GM23338 (cell line): ENCODE measurements around the gene LTBP4. TPM values are rescaled to one million over a fixed set of nuclear protein-coding genes. Genes with fewer than 3 reads are reported as not detected.

ENCODE experiments used
- ATAC-seq: fragments of 200-7000 bp; cut with Tn5 transposase; 3 replicates; pipeline ENCODE4 v1.9.1; 2020
- DNase-seq: peaks from one replicate; pipeline ENCODE4 v3.0.0-alpha.2; 2015; ENCODE audit warnings: low spot score
- H2AFZ ChIP-seq: fragments of 200-600 bp; sonication (generic); 2 replicates; pipeline ENCODE4 v1.8.0; 2016; ENCODE audit warnings: antibody characterized with exemption, mild to moderate bottlenecking, moderate library complexity
- H3F3A ChIP-seq: fragments of 200-600 bp; sonication (generic); replicated peaks from 2 replicates; pipeline ENCODE4 v1.8.0; 2017; ENCODE audit warnings: antibody characterized with exemption, mixed run types, low read depth
- H3K27ac ChIP-seq: fragments of 200-600 bp; sonication (generic); 2 replicates; pipeline ENCODE4 v1.6.1; 2016; ENCODE audit warnings: low read depth
- H3K27me3 ChIP-seq: fragments of 200-600 bp; sonication (generic); 2 replicates; pipeline ENCODE4 v1.8.0; 2016; ENCODE audit warnings: mild to moderate bottlenecking, mixed run types, moderate library complexity; ENCODE audit not compliant: insufficient read depth
- H3K36me3 ChIP-seq: fragments of 200-600 bp; sonication (generic); 2 replicates; pipeline ENCODE4 v1.8.0; 2016; ENCODE audit warnings: mild to moderate bottlenecking; ENCODE audit not compliant: insufficient read depth
- H3K4me1 ChIP-seq: fragments of 200-600 bp; sonication (generic); 2 replicates; pipeline ENCODE4 v1.8.0; 2016; ENCODE audit warnings: mild to moderate bottlenecking, moderate library complexity; ENCODE audit not compliant: insufficient read depth
- H3K4me2 ChIP-seq: fragments of 200-600 bp; sonication (generic); 2 replicates; pipeline ENCODE4 v1.7.1; 2017; ENCODE audit warnings: mixed run types
- H3K4me3 ChIP-seq: fragments of 200-600 bp; sonication (generic); 2 replicates; pipeline ENCODE4 v1.6.1; 2016; ENCODE audit warnings: mixed run types
- H3K79me2 ChIP-seq: fragments of 200-600 bp; sonication (generic); replicated peaks from 2 replicates; pipeline ENCODE4 v1.8.0; 2017; ENCODE audit warnings: mild to moderate bottlenecking; ENCODE audit not compliant: insufficient read depth
- H3K9me2 ChIP-seq: fragments of 200-600 bp; sonication (generic); 2 replicates; pipeline ENCODE4 v1.8.0; 2017; ENCODE audit not compliant: insufficient read depth
- H4K20me1 ChIP-seq: fragments of 200-600 bp; sonication (generic); replicated peaks from 2 replicates; pipeline ENCODE4 v1.8.0; 2017; ENCODE audit warnings: mild to moderate bottlenecking; ENCODE audit not compliant: insufficient read depth
- H3K27ac Mint-ChIP-seq: 2 replicates; pipeline ENCODE4 v1.8.0; 2020; ENCODE audit warnings: inconsistent platforms, mild to moderate bottlenecking, moderate library complexity, mixed read lengths
- H3K27me3 Mint-ChIP-seq: 3 replicates; pipeline ENCODE4 v1.8.0; 2022; ENCODE audit warnings: low read depth, mild to moderate bottlenecking, moderate library complexity, mixed read lengths, inconsistent platforms; ENCODE audit not compliant: insufficient read depth, poor library complexity
- H3K36me3 Mint-ChIP-seq: 3 replicates; pipeline ENCODE4 v1.8.0; 2021; ENCODE audit warnings: low read depth, mild to moderate bottlenecking, inconsistent platforms, moderate library complexity, mixed read lengths
- H3K4me1 Mint-ChIP-seq: 3 replicates; pipeline ENCODE4 v1.8.0; 2020; ENCODE audit warnings: mild to moderate bottlenecking, inconsistent platforms, mixed read lengths
- H3K4me3 Mint-ChIP-seq: 3 replicates; pipeline ENCODE4 v1.8.0; 2021; ENCODE audit warnings: moderate library complexity, mild to moderate bottlenecking, inconsistent platforms, mixed read lengths
- H3K9me3 Mint-ChIP-seq: 3 replicates; pipeline ENCODE4 v1.8.0; 2020; ENCODE audit warnings: moderate library complexity, mild to moderate bottlenecking, inconsistent platforms, mixed read lengths
- CREB1 ChIP-seq: fragments of 250-450 bp; sonication (Bioruptor Pico); IDR thresholded peaks from 2 replicates; pipeline ENCODE4 v1.5.0; 2020; ENCODE audit warnings: low read depth, mild to moderate bottlenecking, moderate library complexity
- CTCF ChIP-seq, 2 experiments: fragments of 200-600 bp in 1 of 2; sonication (generic) in 1 of 2; conservative IDR thresholded peaks; 2 replicates each; pipeline versions ENCODE4 v1.5.1 to v1.6.1; 2016 to 2017; ENCODE audit warnings: antibody characterized with exemption in 2 of 2, low read depth in 2 of 2, mild to moderate bottlenecking in 2 of 2, moderate library complexity in 1 of 2
- ETS1 ChIP-seq: IDR thresholded peaks from 2 replicates; pipeline ENCODE4 v1.6.1; 2016; ENCODE audit warnings: antibody characterized with exemption
- EZH2 ChIP-seq: fragments of 200-600 bp; sonication (generic); IDR thresholded peaks from one replicate; pipeline ENCODE4 v1.8.0; 2017; ENCODE audit warnings: antibody characterized with exemption, mild to moderate bottlenecking, low read depth; ENCODE audit not compliant: unreplicated experiment
- EZH2phosphoT487 ChIP-seq: fragments of 200-600 bp; sonication (generic); IDR thresholded peaks from one replicate; pipeline ENCODE4 v1.8.1; 2018; ENCODE audit warnings: antibody characterized with exemption; ENCODE audit not compliant: unreplicated experiment
- JUNB ChIP-seq: IDR thresholded peaks from one replicate; pipeline ENCODE4 v1.6.1; 2016; ENCODE audit warnings: antibody characterized with exemption; ENCODE audit not compliant: unreplicated experiment
- NANOG ChIP-seq: IDR thresholded peaks from 2 replicates; pipeline ENCODE4 v1.6.1; 2016; ENCODE audit warnings: antibody characterized with exemption, borderline replicate concordance
- POLR2AphosphoS5 ChIP-seq: IDR thresholded peaks from 2 replicates; pipeline ENCODE4 v1.6.1; 2016; ENCODE audit warnings: antibody characterized with exemption, low read depth
- REST ChIP-seq: IDR thresholded peaks from one replicate; pipeline ENCODE4 v1.6.1; 2018; ENCODE audit warnings: antibody characterized with exemption; ENCODE audit not compliant: unreplicated experiment
- STAT1 ChIP-seq: IDR thresholded peaks from one replicate; pipeline ENCODE4 v1.6.1; 2016; ENCODE audit warnings: antibody characterized with exemption; ENCODE audit not compliant: unreplicated experiment
- ZNF114 ChIP-seq: fragments of 250-450 bp; sonication (Bioruptor Pico); IDR thresholded peaks from 2 replicates; pipeline ENCODE4 v1.5.0; 2020; ENCODE audit warnings: mild to moderate bottlenecking, moderate library complexity
- polyA plus RNA-seq: library from polyadenylated mRNA; unstranded; fragments of >200 nt; fragmentation: Nextera tagmentation; extraction: Ambion mirVana; gene quantifications from 2 replicates; pipeline ENCODE4 v1.2.1, GENCODE V29; 2016
- total RNA-seq: library from RNA; depleted of rRNA; stranded (reverse); fragments of >200 nt; shearing (Covaris generic); gene quantifications from 2 replicates; pipeline ENCODE4 v1.2.3, GENCODE V29; 2014

The LTBP4 gene
- total and polyA plus RNA-seq, 2 experiments from 2014 or later = 50.3 to 65.0 TPM

GRCh38 chr19:40667602-40668001 is 66.4 kb downstream of the LTBP4 start:
- H3K27ac Mint-ChIP-seq = no peak overlapping the region
- no peaks in the 10 kb centered on the region for H3K9me2 ChIP-seq
- ATAC-seq (no peak), DNase-seq (no peak)
- peaks cover 10% of the 10 kb centered on the region for H3K27me3 Mint-ChIP-seq
- H2AFZ ChIP-seq = no peak overlapping the region
- no peak overlapping the region for H3K4me3 Mint-ChIP-seq
- no peaks in the 10 kb centered on the region for H3K9me3 Mint-ChIP-seq
- H3K4me2 ChIP-seq = no peak overlapping the region
- no peaks in the 10 kb centered on the region for H3F3A ChIP-seq
- no peak overlapping the region for H3K4me3 ChIP-seq
- H3K4me1 ChIP-seq = peaks cover 5% of the 10 kb centered on the region; the same call in 1 of the 2 replicates
- no peak for TF ChIP-seq JUNB
- TF ChIP-seq NANOG = no peak
- TF ChIP-seq CREB1 (CRISPR knock-in tag) = no peak
- peaks cover 28% of the 10 kb centered on the region for H3K36me3 Mint-ChIP-seq
- no peaks in the 10 kb centered on the region for H3K79me2 ChIP-seq
- no peaks in the 10 kb centered on the region for H3K27me3 ChIP-seq
- no peaks in the 10 kb centered on the region for H4K20me1 ChIP-seq
- H3K4me1 Mint-ChIP-seq = peaks cover 4% of the 10 kb centered on the region; the same call in 2 of the 3 replicates
- peaks cover 8% of the 10 kb centered on the region; the same call in 1 of the 2 replicates for H3K36me3 ChIP-seq
- H3K27ac ChIP-seq = no peak overlapping the region

GRCh38 chr19:40668991-40669614 is 67.9 kb downstream of the LTBP4 start:
- Mint-ChIP-seq H3K4me1 (no peaks in the 10 kb centered on the region), H3K36me3 (peaks cover 28% of the 10 kb centered on the region), H3K27ac (no peak overlapping the region), H3K4me3 (no peak overlapping the region), H3K9me3 (no peaks in the 10 kb centered on the region), H3K27me3 (peaks cover 2% of the 10 kb centered on the region)
- Histone ChIP-seq H3K27ac (no peak overlapping the region), H3F3A (no peaks in the 10 kb centered on the region), H3K4me2 (no peak overlapping the region), H3K27me3 (no peaks in the 10 kb centered on the region), H3K4me1 (no peaks in the 10 kb centered on the region), H3K79me2 (no peaks in the 10 kb centered on the region), H4K20me1 (no peaks in the 10 kb centered on the region), H3K4me3 (no peak overlapping the region), H3K36me3 (peaks cover 8% of the 10 kb centered on the region; the same call in 1 of the 2 replicates), H3K9me2 (no peaks in the 10 kb centered on the region), H2AFZ (no peak overlapping the region)
- no peak for TF ChIP-seq STAT1
- TF ChIP-seq CTCF (conservative IDR thresholded peaks at IDR 0.05; ENCODE audit: low read depth in 2 of 2) = no peak
- TF ChIP-seq EZH2 = no peak
- TF ChIP-seq EZH2phosphoT487 = no peak
- no peak for ATAC-seq
- DNase-seq = no peak

GRCh38 chr19:40671404-40671803 is 70.2 kb downstream of the LTBP4 start:
- Histone ChIP-seq H3K79me2 (no peaks in the 10 kb centered on the region), H3K9me2 (no peaks in the 10 kb centered on the region), H3K4me3 (no peak overlapping the region), H3K27ac (no peak overlapping the region), H3K4me2 (no peak overlapping the region), H4K20me1 (no peaks in the 10 kb centered on the region), H3F3A (no peaks in the 10 kb centered on the region), H2AFZ (no peak overlapping the region), H3K36me3 (peaks cover 15% of the 10 kb centered on the region; the same call in 1 of the 2 replicates), H3K4me1 (no peaks in the 10 kb centered on the region), H3K27me3 (no peaks in the 10 kb centered on the region)
- H3K4me3 Mint-ChIP-seq = no peak overlapping the region
- peaks cover 31% of the 10 kb centered on the region for H3K36me3 Mint-ChIP-seq
- no peak overlapping the region for H3K27ac Mint-ChIP-seq
- no peaks in the 10 kb centered on the region for H3K9me3 Mint-ChIP-seq
- ATAC-seq (no peak), DNase-seq (no peak)
- H3K4me1 Mint-ChIP-seq = no peaks in the 10 kb centered on the region
- no peaks in the 10 kb centered on the region for H3K27me3 Mint-ChIP-seq
- TF ChIP-seq ZNF114 (CRISPR knock-in tag) = no peak
- TF ChIP-seq ETS1 = no peak
- no peak for TF ChIP-seq POLR2AphosphoS5
- TF ChIP-seq STAT1 = no peak
- TF ChIP-seq REST = no peak
